Duodenal mucosa (tissue), 2 donors: Measurements from ENCODE around the gene SASH1.

Experiments used
- H3K27ac ChIP-seq: one replicate; pipeline ENCODE4 v1.7.0; 2013; ENCODE audit warnings: low read depth, low read length
- H3K27me3 ChIP-seq, 2 donors: one replicate each; pipeline ENCODE4 v1.7.0; 2013; ENCODE audit warnings: low read length in 2 of 2, control low read depth in 1 of 2; ENCODE audit not compliant: insufficient read depth in 2 of 2, control insufficient read depth in 1 of 2
- H3K36me3 ChIP-seq, 2 donors: one replicate each; pipeline ENCODE4 v1.7.0; 2013; ENCODE audit warnings: low read length in 2 of 2, control low read depth in 1 of 2; ENCODE audit not compliant: insufficient read depth in 2 of 2, control insufficient read depth in 1 of 2
- H3K4me1 ChIP-seq, 2 donors: one replicate each; pipeline ENCODE4 v1.7.0; 2013; ENCODE audit warnings: low read length in 2 of 2, control low read depth in 1 of 2; ENCODE audit not compliant: insufficient read depth in 2 of 2, control insufficient read depth in 1 of 2
- H3K4me3 ChIP-seq, 2 donors: one replicate each; pipeline ENCODE4 v1.7.0; 2013; ENCODE audit warnings: low read length in 2 of 2, low read depth in 1 of 2
- H3K9ac ChIP-seq, 2 donors: one replicate each; pipeline ENCODE4 v1.7.0; 2013; ENCODE audit warnings: low read length in 2 of 2, low read depth in 1 of 2
- H3K9me3 ChIP-seq, 2 donors: one replicate each; pipeline ENCODE4 v1.7.0; 2013; ENCODE audit warnings: low read length in 2 of 2, control low read depth in 1 of 2; ENCODE audit not compliant: control insufficient read depth in 1 of 2

Gene SASH1

GRCh38 chr6:148535976-148536375, 193.3 kb downstream of the SASH1 start:
- Histone ChIP-seq H3K9ac (no peak overlapping the region), H3K9me3 (no peaks in the 10 kb centered on the region), H3K4me3 (no peak overlapping the region), H3K27ac (no peak overlapping the region), H3K4me1 (no peaks in the 10 kb centered on the region), H3K36me3 (peaks cover 12 to 50% of the 10 kb centered on the region in 2 donors), H3K27me3 (no peaks in the 10 kb centered on the region)

GRCh38 chr6:148538261-148539190, 195.9 kb downstream of the SASH1 start:
- Histone ChIP-seq H3K27me3 (no peaks in the 10 kb centered on the region), H3K9me3 (no peaks in the 10 kb centered on the region), H3K4me1 (no peaks in the 10 kb centered on the region), H3K27ac (no peak overlapping the region), H3K9ac (no peak overlapping the region), H3K4me3 (no peak overlapping the region), H3K36me3 (peaks cover 16 to 52% of the 10 kb centered on the region in 2 donors)

- H3K36me3 ChIP-seq = peaks cover 11 to 72% of the 10 kb centered on the region in 2 donors
- no peak overlapping the region for H3K27ac ChIP-seq
- H3K4me3 ChIP-seq = no peak overlapping the region
- no peaks in the 10 kb centered on the region for H3K9me3 ChIP-seq
- H3K9ac ChIP-seq = no peak overlapping the region
- H3K4me1 ChIP-seq = no peaks in the 10 kb centered on the region
- no peaks in the 10 kb centered on the region for H3K27me3 ChIP-seq
These were observed 200.9 kb downstream of the SASH1 start for GRCh38 chr6:148543540-148543939.

DNA sequence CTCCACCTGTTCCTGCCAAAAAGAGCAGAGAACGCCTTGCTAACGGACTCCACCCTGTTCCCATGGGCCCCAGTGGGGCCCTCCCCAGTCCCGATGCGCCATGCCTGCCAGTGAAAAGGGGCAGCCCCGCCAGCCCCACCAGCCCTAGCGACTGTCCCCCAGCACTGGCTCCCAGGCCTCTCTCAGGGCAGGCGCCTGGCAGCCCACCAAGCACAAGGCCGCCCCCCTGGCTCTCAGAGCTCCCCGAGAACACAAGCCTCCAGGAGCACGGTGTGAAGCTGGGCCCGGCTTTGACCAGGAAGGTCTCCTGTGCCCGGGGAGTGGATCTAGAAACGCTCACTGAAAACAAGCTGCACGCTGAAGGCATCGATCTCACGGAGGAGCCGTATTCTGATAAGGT, 201.8 kb downstream of the SASH1 start:
- no peak overlapping the region for H3K27ac ChIP-seq
- no peaks in the 10 kb centered on the region for H3K27me3 ChIP-seq
- H3K9me3 ChIP-seq = no peaks in the 10 kb centered on the region
- H3K9ac ChIP-seq = no peak overlapping the region
- no peaks in the 10 kb centered on the region for H3K4me1 ChIP-seq
- no peak overlapping the region for H3K4me3 ChIP-seq
- peaks cover 17 to 77% of the 10 kb centered on the region in 2 donors for H3K36me3 ChIP-seq

- Histone ChIP-seq H3K27me3 (no peaks in the 10 kb centered on the region), H3K36me3 (peaks cover 17 to 66% of the 10 kb centered on the region in 2 donors), H3K27ac (no peak overlapping the region)
These were observed 203.3 kb downstream of the SASH1 start for GRCh38 chr6:148545901-148546300.

GRCh38 chr6:148547110-148547509, 204.5 kb downstream of the SASH1 start:
- H3K9me3 ChIP-seq = no peaks in the 10 kb centered on the region
- H3K4me1 ChIP-seq = no peaks in the 10 kb centered on the region
- no peak overlapping the region for H3K4me3 ChIP-seq
- no peak overlapping the region for H3K9ac ChIP-seq
- H3K36me3 ChIP-seq = peaks cover 17 to 56% of the 10 kb centered on the region in 2 donors
- no peaks in the 10 kb centered on the region for H3K27me3 ChIP-seq
- no peak overlapping the region for H3K27ac ChIP-seq

More at GRCh38 chr6:148545901-148546300, 203.3 kb downstream of the SASH1 start:
- Histone ChIP-seq H3K9me3 (no peaks in the 10 kb centered on the region), H3K4me3 (no peak overlapping the region), H3K4me1 (no peaks in the 10 kb centered on the region), H3K9ac (no peak overlapping the region)

DNA sequence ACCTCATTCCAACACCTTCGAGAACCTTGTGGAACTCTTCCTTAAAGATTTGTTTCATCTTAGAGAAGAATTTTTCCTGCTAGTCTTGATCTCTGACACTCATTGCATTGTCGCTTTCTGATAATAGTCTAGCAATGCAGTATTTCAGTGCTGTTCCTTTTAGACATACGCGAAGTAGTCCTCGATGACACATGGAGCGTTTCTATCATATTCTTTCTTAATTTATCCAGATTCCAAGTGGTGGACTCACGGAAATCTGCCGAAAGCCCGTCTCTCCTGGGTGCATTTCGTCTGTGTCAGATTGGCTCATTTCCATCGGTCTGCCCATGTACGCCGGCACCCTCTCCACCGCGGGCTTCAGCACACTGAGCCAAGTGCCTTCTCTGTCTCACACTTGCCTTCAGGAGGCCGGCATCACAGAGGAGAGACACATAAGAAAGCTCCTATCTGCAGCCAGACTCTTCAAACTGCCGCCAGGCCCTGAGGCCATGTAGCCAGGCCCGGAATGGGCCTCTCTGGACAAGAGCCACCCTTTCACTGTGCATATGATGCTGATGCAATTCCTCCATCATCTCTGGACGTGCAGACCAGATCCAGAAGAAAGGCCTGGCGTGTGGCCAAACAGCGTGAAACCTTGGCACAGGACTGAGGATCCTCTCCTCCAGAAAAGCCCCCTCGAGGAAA, 205.6 kb downstream of the SASH1 start:
- Histone ChIP-seq H3K9ac (no peak overlapping the region), H3K27ac (no peak overlapping the region), H3K9me3 (no peaks in the 10 kb centered on the region), H3K4me3 (no peak overlapping the region), H3K4me1 (no peaks in the 10 kb centered on the region), H3K36me3 (peaks cover 13 to 51% of the 10 kb centered on the region in 2 donors), H3K27me3 (no peaks in the 10 kb centered on the region)

GRCh38 chr6:148548749-148549140, 206.1 kb downstream of the SASH1 start:
- Histone ChIP-seq H3K36me3 (peaks cover 13 to 47% of the 10 kb centered on the region in 2 donors), H3K4me3 (no peak overlapping the region), H3K27me3 (no peaks in the 10 kb centered on the region), H3K27ac (no peak overlapping the region), H3K4me1 (no peaks in the 10 kb centered on the region), H3K9me3 (no peaks in the 10 kb centered on the region), H3K9ac (no peak overlapping the region)

- Histone ChIP-seq H3K27ac (no peak overlapping the region), H3K4me3 (no peak overlapping the region), H3K9me3 (no peaks in the 10 kb centered on the region), H3K27me3 (no peaks in the 10 kb centered on the region), H3K9ac (no peak overlapping the region), H3K36me3 (peaks cover 6 to 32% of the 10 kb centered on the region in 2 donors), H3K4me1 (no peaks in the 10 kb centered on the region)
These were observed 207.9 kb downstream of the SASH1 start for GRCh38 chr6:148550569-148550968.

- H3K9ac ChIP-seq = no peak overlapping the region
- H3K27me3 ChIP-seq = no peaks in the 10 kb centered on the region
- no peaks in the 10 kb centered on the region for H3K4me1 ChIP-seq
- H3K27ac ChIP-seq = no peak overlapping the region
- no peak overlapping the region for H3K4me3 ChIP-seq
- H3K9me3 ChIP-seq = no peaks in the 10 kb centered on the region
- peaks cover 6 to 25% of the 10 kb centered on the region in 2 donors for H3K36me3 ChIP-seq
These were observed 208.6 kb downstream of the SASH1 start for GRCh38 chr6:148551226-148551625.
